SHP77 (cell line): ENCODE results near the gene CARD8.
A peak's percentile ranks its signal among the peaks of the same experiment; 100 is the strongest.
"Not testable (repeated sequence)": the region's sequence is repeated elsewhere in the genome, so short reads cannot be mapped to it uniquely, and the experiment has no call there.

ENCODE experiments used
- DNase-seq, 2 experiments: peaks; one replicate each; lab custom pipeline; 2025; lab: John Stamatoyannopoulos, UW

Gene CARD8

GRCh38 chr19:48255376-48256303 is at the start of gene CARD8:
CARD8 (minus strand) TSS chr19:48255912; CDS start chr19:48241020, 14,892 bp downstream.
- peak; percentile 89 to 97 for DNase-seq

GRCh38 chr19:48303866-48304265 is 48.2 kb upstream of the CARD8 start:
- no peak for DNase-seq

- DNase-seq = no peak
These were observed 47.7 kb upstream of the CARD8 start for GRCh38 chr19:48303367-48303766.

GRCh38 chr19:48302600-48302959 is 46.9 kb upstream of the CARD8 start:
- no peak for DNase-seq

- DNase-seq = no peak
These were observed 46.3 kb upstream of the CARD8 start for GRCh38 chr19:48301886-48302599.

GRCh38 chr19:48297975-48298374 is 42.3 kb upstream of the CARD8 start:
- no peak for DNase-seq

- DNase-seq = no peak
These were observed 41.4 kb upstream of the CARD8 start for GRCh38 chr19:48296963-48297734.

GRCh38 chr19:48295458-48295857 is 39.7 kb upstream of the CARD8 start:
- no peak for DNase-seq

- no peak for DNase-seq
These were observed 37.1 kb upstream of the CARD8 start for GRCh38 chr19:48292798-48293197.

GRCh38 chr19:48291489-48291815 is 35.7 kb upstream of the CARD8 start:
- DNase-seq = not testable (repeated sequence)

GRCh38 chr19:48290771-48291488 is 35.2 kb upstream of the CARD8 start:
- peak in 1 of 2 experiments; percentile 23 for DNase-seq

- DNase-seq = no peak
These were observed 34.7 kb upstream of the CARD8 start for GRCh38 chr19:48290401-48290770.

- no peak for DNase-seq
These were observed 32.0 kb upstream of the CARD8 start for GRCh38 chr19:48287748-48288147.

GRCh38 chr19:48284896-48285295 is 29.2 kb upstream of the CARD8 start:
- DNase-seq = no peak

GRCh38 chr19:48283908-48284307 is 28.2 kb upstream of the CARD8 start:
- no peak for DNase-seq

GRCh38 chr19:48279747-48280146 is 24.0 kb upstream of the CARD8 start:
- DNase-seq = no peak

- no peak for DNase-seq
These were observed 19.2 kb upstream of the CARD8 start for GRCh38 chr19:48274938-48275337.

GRCh38 chr19:48274173-48274572 is 18.5 kb upstream of the CARD8 start:
- DNase-seq = no peak

GRCh38 chr19:48271531-48272151 is 15.9 kb upstream of the CARD8 start:
- DNase-seq = peak in 1 of 2 experiments; percentile 44

GRCh38 chr19:48269617-48270026 is 13.9 kb upstream of the CARD8 start:
- not testable (repeated sequence) for DNase-seq

- not testable (repeated sequence) for DNase-seq
These were observed 9.6 kb upstream of the CARD8 start for GRCh38 chr19:48265326-48265725.
